Endothelial cell of umbilical vein (primary cell): ENCODE results near the gene B3GNT7. TPM values are rescaled to one million over a fixed set of nuclear protein-coding genes. Genes with fewer than 3 reads are reported as not detected.
"Not testable (repeated sequence)": the region's sequence is repeated elsewhere in the genome, so short reads cannot be mapped to it uniquely, and the experiment has no call there.

ENCODE experiments used
- BruUV-seq: library from RNA; stranded (reverse); fragments of 400-500 nt; replicated peaks from 2 replicates; lab custom pipeline; 2021; lab: Mats Ljungman, UMichigan
- CTCF ChIA-PET: fragments of 300-600, 350-600 bp; sonication (Branson Sonifier 250); formaldehyde crosslinking; loops from one replicate; lab custom pipeline; 2021; ENCODE audit warnings: antibody characterized with exemption, inconsistent platforms; lab: Charles Lee
- POLR2A ChIA-PET: fragments of 300-600, 350-600 bp; sonication (Branson Sonifier 250); formaldehyde crosslinking; loops from one replicate; lab custom pipeline; 2021; ENCODE audit warnings: antibody characterized with exemption, inconsistent platforms; lab: Charles Lee
- DNase-seq: peaks from one replicate; pipeline ENCODE4 v3.0.0-alpha.2; 2011; ENCODE audit warnings: low read depth, low spot score
- FAIRE-seq: peaks from 2 replicates; lab custom pipeline; 2011; peaks lifted over from hg19 to GRCh38; lab: Jason Lieb, UNC
- H2AFZ ChIP-seq: 2 replicates; pipeline ENCODE4 v1.6.0; 2012; ENCODE audit warnings: low read depth, low read length, control low read depth, inconsistent platforms
- H3K27ac ChIP-seq: 2 replicates; pipeline ENCODE4 v1.5.1; 2011; ENCODE audit warnings: low read depth, mild to moderate bottlenecking, control low read depth, low read length, moderate library complexity; ENCODE audit not compliant: insufficient read depth
- H3K27me3 ChIP-seq, 2 experiments: 2 replicates each; pipeline versions ENCODE4 v1.6.0 to v1.6.1; 2011; ENCODE audit warnings: low read length in 2 of 2, mixed read lengths in 1 of 2; ENCODE audit not compliant: control insufficient read depth in 2 of 2, insufficient read depth in 2 of 2
- H3K36me3 ChIP-seq, 2 experiments: 2 replicates in 1 of 2; 3 replicates in 1 of 2; pipeline ENCODE4 v1.5.1; 2011; ENCODE audit warnings: low read length in 2 of 2, mild to moderate bottlenecking in 1 of 2, moderate library complexity in 1 of 2; ENCODE audit not compliant: control insufficient read depth in 2 of 2, insufficient read depth in 2 of 2; ENCODE audit errors: extremely low read depth in 1 of 2
- H3K4me1 ChIP-seq: 3 replicates; pipeline ENCODE4 v1.5.1; 2011; ENCODE audit warnings: mild to moderate bottlenecking, low read length; ENCODE audit not compliant: control insufficient read depth, insufficient read depth; ENCODE audit errors: extremely low read depth
- H3K4me2 ChIP-seq: 2 replicates; pipeline ENCODE4 v1.6.1; 2011; ENCODE audit warnings: low read length, control low read depth, mixed read lengths; ENCODE audit not compliant: insufficient read depth
- H3K4me3 ChIP-seq, 3 experiments: fragments of 200-600 bp in 1 of 3; sonication (generic), shearing (Covaris generic) in 1 of 3; replicated peaks in 1 of 3; 2 replicates each; pipeline ENCODE4 v1.5.1; 2011 to 2016; ENCODE audit warnings: control low read depth in 3 of 3, low read length in 3 of 3, mild to moderate bottlenecking in 2 of 3, inconsistent platforms in 1 of 3, low read depth in 1 of 3, moderate library complexity in 1 of 3; ENCODE audit not compliant: insufficient read depth in 1 of 3
- H3K79me2 ChIP-seq: 2 replicates; pipeline ENCODE4 v1.6.0; 2012; ENCODE audit warnings: low read length, inconsistent platforms; ENCODE audit not compliant: control insufficient read depth, insufficient read depth
- H3K9ac ChIP-seq: replicated peaks from 2 replicates; pipeline ENCODE3; 2011; ENCODE audit warnings: low read length, control low read depth; ENCODE audit not compliant: insufficient read depth; ENCODE audit errors: extremely low read depth
- H3K9me1 ChIP-seq: replicated peaks from 3 replicates; pipeline ENCODE4 v1.6.0; 2011; ENCODE audit warnings: mild to moderate bottlenecking, low read length; ENCODE audit not compliant: control insufficient read depth, insufficient read depth; ENCODE audit errors: extremely low read depth
- H3K9me3 ChIP-seq: replicated peaks from 2 replicates; pipeline ENCODE4 v1.5.1; 2012; ENCODE audit warnings: low read length, inconsistent platforms; ENCODE audit not compliant: control insufficient read depth, insufficient read depth
- H4K20me1 ChIP-seq: replicated peaks from 2 replicates; pipeline ENCODE3; 2011; ENCODE audit warnings: mild to moderate bottlenecking, low read length; ENCODE audit not compliant: control insufficient read depth, insufficient read depth; ENCODE audit errors: extremely low read depth
- CTCF ChIP-seq, 2 donors: IDR thresholded peaks; 1 replicate in 1 of 2; 2 replicates in 1 of 2; pipeline ENCODE4 v1.5.1; 2011; ENCODE audit warnings: low read length in 2 of 2, mild to moderate bottlenecking in 2 of 2, moderate library complexity in 2 of 2, control low read depth in 1 of 2, inconsistent platforms in 1 of 2, low read depth in 1 of 2; ENCODE audit not compliant: insufficient read depth in 1 of 2; ENCODE audit errors: extremely low read depth in 1 of 2
- EZH2 ChIP-seq: IDR thresholded peaks from 2 replicates; pipeline ENCODE4 v1.6.1; 2012; ENCODE audit warnings: borderline replicate concordance, low read depth, mild to moderate bottlenecking, moderate library complexity, low read length, inconsistent platforms; ENCODE audit not compliant: severe bottlenecking
- FOS ChIP-seq: IDR thresholded peaks from 2 replicates; pipeline ENCODE4 v1.6.1; 2011; ENCODE audit warnings: mild to moderate bottlenecking, low read length, moderate library complexity, borderline replicate concordance; ENCODE audit not compliant: insufficient read depth
- POLR2AphosphoS5 ChIP-seq: IDR thresholded peaks from 2 replicates; pipeline ENCODE4 v1.6.1; 2012; ENCODE audit warnings: low read depth, mild to moderate bottlenecking, control low read depth, low read length, moderate library complexity; ENCODE audit not compliant: insufficient read depth
- dilution Hi-C: fragments of 300-500 bp; cut with MboI; formaldehyde crosslinking; loops from one replicate; pipeline ENCODE4 v1.15.0; 2019; ENCODE audit warnings: low sequenced_read_pairs; ENCODE audit not compliant: extremely low pct_ligation_motif_present
- intact Hi-C: fragments of 100-400 bp; cut with micrococcal nuclease; formaldehyde crosslinking; loops from one replicate; pipeline ENCODE4 v1.10.0; 2022
- polyA plus RNA-seq, 4 experiments: library from polyadenylated mRNA; depleted of rRNA in 3 of 4; stranded (reverse) in 3 of 4; unstranded in 1 of 4; fragments of >200 nt; gene quantifications; 2 replicates each; pipeline versions ENCODE4 v1.2.1 to v1.2.3, GENCODE V29; 2011 to 2012; ENCODE audit warnings: missing spikeins in 1 of 4
- total RNA-seq: library from RNA; stranded (reverse); gene quantifications from 2 replicates; pipeline ENCODE4 v1.2.3, GENCODE V29; 2021

B3GNT7 gene
- total and polyA plus RNA-seq, 2 donors (not counting 3 experiments of a cell fraction or from before 2014, with no cell fraction given): 0.39 to 1.2 TPM

- H3K4me1 ChIP-seq: no peaks in the 10 kb centered on the region
- H3K27me3 ChIP-seq: peaks cover 0 to 4% of the 10 kb centered on the region in 2 experiments
- H3K9me3 ChIP-seq: no peaks in the 10 kb centered on the region
- H3K9ac ChIP-seq: no peak overlapping the region
- no peaks in the 10 kb centered on the region for H4K20me1 ChIP-seq
- intact Hi-C loops (no loop called here), dilution Hi-C loops (no loop called here)
- no TSS peak for BruUV-seq
- ChIA-PET POLR2A (no interaction called here), CTCF (interaction anchor here (1.6 kb wide), 1 partner anchor 271 kb away, joined by 3 read pairs; no protein-coding TSS in a partner anchor)
- H3K4me2 ChIP-seq: no peak overlapping the region
- TF ChIP-seq EZH2 (no peak), CTCF (IDR thresholded peaks at IDR 0.05; ENCODE audit: extremely low read depth in 1 of 2, insufficient read depth in 1 of 2, low read depth in 1 of 2, low read length in 2 of 2) (no peak), POLR2AphosphoS5 (no peak), FOS (no peak)
- DNase-seq (no peak), FAIRE-seq (no peak)
- no peaks in the 10 kb centered on the region for H3K36me3 ChIP-seq
- H3K79me2 ChIP-seq: no peaks in the 10 kb centered on the region
- H3K4me3 ChIP-seq: no peak overlapping the region
- no peak overlapping the region for H2AFZ ChIP-seq
- no peak overlapping the region for H3K27ac ChIP-seq
- no peaks in the 10 kb centered on the region for H3K9me1 ChIP-seq
These were observed 20.7 kb upstream of the B3GNT7 start for GRCh38 chr2:231374771-231375170.

- H3K27ac ChIP-seq, FAIRE-seq, H3K79me2 ChIP-seq, H3K9me1 ChIP-seq, H3K9ac ChIP-seq, H4K20me1 ChIP-seq, intact Hi-C loops, POLR2A ChIA-PET, CTCF ChIA-PET, H3K4me2 ChIP-seq, H3K9me3 ChIP-seq, H3K4me3 ChIP-seq, H3K36me3 ChIP-seq, H2AFZ ChIP-seq, H3K27me3 ChIP-seq, H3K4me1 ChIP-seq, dilution Hi-C loops, DNase-seq, BruUV-seq: not testable (repeated sequence)
These were observed 19.4 kb upstream of the B3GNT7 start for GRCh38 chr2:231375994-231376615.
